ENCODE measurements around the gene SDF4. TPM values are rescaled to one million over a fixed set of nuclear protein-coding genes. Genes with fewer than 3 reads are reported as not detected.

The SDF4 gene
- total and polyA plus RNA-seq, 2 donors (not counting 1 experiment from before 2014, with no cell fraction given), result 127 to 133 TPM

DNA sequence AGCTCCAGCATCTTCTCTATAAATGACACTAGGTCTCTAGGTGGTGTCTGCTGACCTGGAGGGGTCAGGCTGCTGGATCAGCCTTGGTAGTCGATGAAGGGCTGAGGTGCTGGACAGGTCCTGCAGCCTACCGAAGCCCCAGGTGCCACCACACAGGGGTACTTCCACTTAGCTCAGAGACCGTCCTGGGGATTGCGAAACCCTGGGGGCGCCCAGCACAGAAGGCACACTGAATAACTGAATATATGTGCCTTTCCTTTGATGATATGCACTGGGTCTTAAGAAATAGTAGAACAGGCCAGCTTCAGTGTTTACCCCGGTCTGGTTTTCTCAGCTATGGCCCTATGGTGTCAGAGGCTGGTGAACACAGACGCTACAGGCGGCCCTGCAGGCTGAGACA lies 31.0 kb upstream of the SDF4 start:
- no peaks in the 10 kb centered on the region for H3K27me3 ChIP-seq (ENCODE audit: control insufficient read depth, insufficient read depth, low read length)
- peaks cover 32% of the 10 kb centered on the region for H3K36me3 ChIP-seq (ENCODE audit: control insufficient read depth, insufficient read depth, low read length)
- no peak overlapping the region for H3K4me3 ChIP-seq (replicated peaks in 1 of 4; ENCODE audit: control extremely low read depth in 1 of 4, insufficient read depth in 1 of 4, low read depth in 3 of 4, low read length in 4 of 4)
- H4K20me1 ChIP-seq (ENCODE audit: control insufficient read depth, extremely low read depth, insufficient read depth, low read length), result no peaks in the 10 kb centered on the region
- peak overlapping the region; percentile 94 for H3K27ac ChIP-seq (ENCODE audit: insufficient read depth, low read length)
- TF ChIP-seq, protein P1, sequence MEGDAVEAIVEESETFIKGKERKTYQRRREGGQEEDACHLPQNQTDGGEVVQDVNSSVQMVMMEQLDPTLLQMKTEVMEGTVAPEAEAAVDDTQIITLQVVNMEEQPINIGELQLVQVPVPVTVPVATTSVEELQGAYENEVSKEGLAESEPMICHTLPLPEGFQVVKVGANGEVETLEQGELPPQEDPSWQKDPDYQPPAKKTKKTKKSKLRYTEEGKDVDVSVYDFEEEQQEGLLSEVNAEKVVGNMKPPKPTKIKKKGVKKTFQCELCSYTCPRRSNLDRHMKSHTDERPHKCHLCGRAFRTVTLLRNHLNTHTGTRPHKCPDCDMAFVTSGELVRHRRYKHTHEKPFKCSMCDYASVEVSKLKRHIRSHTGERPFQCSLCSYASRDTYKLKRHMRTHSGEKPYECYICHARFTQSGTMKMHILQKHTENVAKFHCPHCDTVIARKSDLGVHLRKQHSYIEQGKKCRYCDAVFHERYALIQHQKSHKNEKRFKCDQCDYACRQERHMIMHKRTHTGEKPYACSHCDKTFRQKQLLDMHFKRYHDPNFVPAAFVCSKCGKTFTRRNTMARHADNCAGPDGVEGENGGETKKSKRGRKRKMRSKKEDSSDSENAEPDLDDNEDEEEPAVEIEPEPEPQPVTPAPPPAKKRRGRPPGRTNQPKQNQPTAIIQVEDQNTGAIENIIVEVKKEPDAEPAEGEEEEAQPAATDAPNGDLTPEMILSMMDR (conservative IDR thresholded peaks at IDR 0.05 in 1 of 2, IDR thresholded peaks at IDR 0.05 in 1 of 2; ENCODE audit: low read depth in 1 of 2, low read length in 2 of 2), result no peak
- no peak overlapping the region for H3K9ac ChIP-seq (ENCODE audit: insufficient read depth, low read length)
- H3K4me2 ChIP-seq (ENCODE audit: extremely low read depth, insufficient read depth, low read length), result no peak overlapping the region
- DNase-seq (ENCODE audit: low read depth in 2 of 2), result no peak
- H3K79me2 ChIP-seq (ENCODE audit: control insufficient read depth, insufficient read depth, low read length), result peaks cover 52% of the 10 kb centered on the region
- H3K9me3 ChIP-seq (ENCODE audit: control insufficient read depth, insufficient read depth, low read depth, low read length), result no peaks in the 10 kb centered on the region
- no peak overlapping the region for H2AFZ ChIP-seq (ENCODE audit: low read length)
- peaks cover 19% of the 10 kb centered on the region for H3K4me1 ChIP-seq (ENCODE audit: control insufficient read depth, extremely low read depth, insufficient read depth, low read length)

DNA sequence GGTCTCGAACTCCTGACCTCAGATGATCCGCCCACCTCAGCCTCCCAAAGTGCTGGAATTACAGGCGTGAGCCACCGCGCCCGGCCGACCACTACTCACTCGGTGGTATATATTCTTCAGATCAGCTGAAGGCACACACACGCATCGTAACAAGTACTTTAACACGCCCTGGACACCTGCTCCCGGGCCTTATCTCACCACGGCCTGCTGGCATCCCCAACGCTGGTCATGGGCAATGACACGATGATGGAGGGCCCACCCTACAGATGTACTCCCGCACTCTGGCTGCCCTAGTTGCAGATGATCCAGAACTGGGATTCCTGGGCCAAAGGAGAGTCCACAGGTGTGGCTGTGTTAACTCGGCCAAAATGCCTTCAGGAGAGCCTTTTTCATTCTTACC lies 30.3 kb upstream of the SDF4 start:
- Histone ChIP-seq H3K27ac (ENCODE audit: insufficient read depth, low read length) (no peak overlapping the region), H3K36me3 (ENCODE audit: control insufficient read depth, insufficient read depth, low read length) (peaks cover 29% of the 10 kb centered on the region), H3K79me2 (ENCODE audit: control insufficient read depth, insufficient read depth, low read length) (peaks cover 49% of the 10 kb centered on the region)

DNA sequence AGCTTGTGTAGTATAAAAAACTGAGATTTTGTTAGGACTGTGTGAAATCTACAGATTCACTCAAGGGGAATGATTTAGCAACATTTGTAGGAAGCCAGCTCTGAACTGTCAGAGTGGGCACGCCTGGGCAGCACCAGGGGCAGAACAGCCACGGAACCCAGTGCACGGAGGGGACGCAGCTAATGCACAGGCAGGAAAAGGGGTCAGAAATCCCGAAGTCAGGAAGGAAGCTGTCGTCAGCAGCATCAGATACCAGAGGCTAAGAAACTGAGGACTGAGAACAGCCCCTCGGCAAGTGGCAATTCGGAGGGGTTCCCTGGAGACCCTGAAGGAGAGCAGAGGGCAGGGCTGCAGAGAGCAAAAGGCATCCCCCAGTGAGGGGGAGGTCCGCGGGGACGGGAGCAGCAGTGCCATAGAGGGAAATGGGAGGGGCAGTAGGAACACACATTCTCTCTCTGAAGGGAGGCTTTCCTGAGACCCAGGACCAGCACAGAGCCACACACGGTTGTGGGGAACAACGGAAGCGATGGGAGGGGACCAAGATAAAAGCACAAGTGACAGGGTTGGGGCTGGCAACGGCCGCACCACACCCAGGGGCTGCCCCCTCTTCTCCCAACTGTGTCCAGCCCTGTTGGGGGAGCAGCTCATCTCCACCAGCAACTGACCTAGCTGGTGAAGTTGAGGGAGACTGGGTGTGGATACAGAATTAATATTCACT lies 29.2 kb upstream of the SDF4 start:
- H3K4me1 ChIP-seq (ENCODE audit: control insufficient read depth, extremely low read depth, insufficient read depth, low read length), result peaks cover 17% of the 10 kb centered on the region
- H3K79me2 ChIP-seq (ENCODE audit: control insufficient read depth, insufficient read depth, low read length), result peaks cover 48% of the 10 kb centered on the region

More for the DNA sequence above, 30.3 kb upstream of the SDF4 start:
- H3K9me3 ChIP-seq (ENCODE audit: control insufficient read depth, insufficient read depth, low read depth, low read length), result no peaks in the 10 kb centered on the region
- peaks cover 19% of the 10 kb centered on the region for H3K4me1 ChIP-seq (ENCODE audit: control insufficient read depth, extremely low read depth, insufficient read depth, low read length)
- H3K4me3 ChIP-seq (replicated peaks in 1 of 4; ENCODE audit: control extremely low read depth in 1 of 4, insufficient read depth in 1 of 4, low read depth in 3 of 4, low read length in 4 of 4), result no peak overlapping the region
- no peaks in the 10 kb centered on the region for H3K27me3 ChIP-seq (ENCODE audit: control insufficient read depth, insufficient read depth, low read length)
- DNase-seq (ENCODE audit: low read depth in 2 of 2), result no peak
- TF ChIP-seq, protein P1 (conservative IDR thresholded peaks at IDR 0.05 in 1 of 2, IDR thresholded peaks at IDR 0.05 in 1 of 2; ENCODE audit: low read depth in 1 of 2, low read length in 2 of 2), result no peak
- TF ChIP-seq EZH2 (IDR thresholded peaks at IDR 0.05; ENCODE audit: low read length, missing control alignments), result no peak
- H2AFZ ChIP-seq (ENCODE audit: low read length), result no peak overlapping the region
- no peaks in the 10 kb centered on the region for H4K20me1 ChIP-seq (ENCODE audit: control insufficient read depth, extremely low read depth, insufficient read depth, low read length)
- H3K9ac ChIP-seq (ENCODE audit: insufficient read depth, low read length), result no peak overlapping the region
- H3K4me2 ChIP-seq (ENCODE audit: extremely low read depth, insufficient read depth, low read length), result no peak overlapping the region

More for the DNA sequence above, 29.2 kb upstream of the SDF4 start:
- no peaks in the 10 kb centered on the region for H3K9me3 ChIP-seq (ENCODE audit: control insufficient read depth, insufficient read depth, low read depth, low read length)
- H3K27ac ChIP-seq (ENCODE audit: insufficient read depth, low read length), result peak overlapping the region; percentile 5
- peaks cover 31% of the 10 kb centered on the region for H3K36me3 ChIP-seq (ENCODE audit: control insufficient read depth, insufficient read depth, low read length)
- H3K4me2 ChIP-seq (ENCODE audit: extremely low read depth, insufficient read depth, low read length), result no peak overlapping the region
- H3K27me3 ChIP-seq (ENCODE audit: control insufficient read depth, insufficient read depth, low read length), result no peaks in the 10 kb centered on the region
- no peak overlapping the region for H3K4me3 ChIP-seq (replicated peaks in 1 of 4; ENCODE audit: control extremely low read depth in 1 of 4, insufficient read depth in 1 of 4, low read depth in 3 of 4, low read length in 4 of 4)
- H4K20me1 ChIP-seq (ENCODE audit: control insufficient read depth, extremely low read depth, insufficient read depth, low read length), result no peaks in the 10 kb centered on the region
- TF ChIP-seq, protein P1 (conservative IDR thresholded peaks at IDR 0.05 in 1 of 2, IDR thresholded peaks at IDR 0.05 in 1 of 2; ENCODE audit: low read depth in 1 of 2, low read length in 2 of 2), result no peak
- TF ChIP-seq EZH2 (IDR thresholded peaks at IDR 0.05; ENCODE audit: low read length, missing control alignments), result no peak
- no peak overlapping the region for H2AFZ ChIP-seq (ENCODE audit: low read length)
- no peak for DNase-seq (ENCODE audit: low read depth in 2 of 2)
- H3K9ac ChIP-seq (ENCODE audit: insufficient read depth, low read length), result no peak overlapping the region

Measured in fibroblast of lung (primary cell).